Activated CD4-positive, alpha-beta T cell treated with anti-CD3 and anti-CD28 coated beads, Interleukin-2, amount 50 U/mL, for 1 hour (primary cell): ENCODE data around the gene STING1.
A peak's percentile ranks its signal among the peaks of the same experiment; 100 is the strongest.
"Not testable (repeated sequence)": the region's sequence is repeated elsewhere in the genome, so short reads cannot be mapped to it uniquely, and the experiment has no call there.

Source experiments
- DNase-seq: peaks from one replicate; pipeline ENCODE4 v3.0.0-alpha.2; 2020

STING1 gene

DNA sequence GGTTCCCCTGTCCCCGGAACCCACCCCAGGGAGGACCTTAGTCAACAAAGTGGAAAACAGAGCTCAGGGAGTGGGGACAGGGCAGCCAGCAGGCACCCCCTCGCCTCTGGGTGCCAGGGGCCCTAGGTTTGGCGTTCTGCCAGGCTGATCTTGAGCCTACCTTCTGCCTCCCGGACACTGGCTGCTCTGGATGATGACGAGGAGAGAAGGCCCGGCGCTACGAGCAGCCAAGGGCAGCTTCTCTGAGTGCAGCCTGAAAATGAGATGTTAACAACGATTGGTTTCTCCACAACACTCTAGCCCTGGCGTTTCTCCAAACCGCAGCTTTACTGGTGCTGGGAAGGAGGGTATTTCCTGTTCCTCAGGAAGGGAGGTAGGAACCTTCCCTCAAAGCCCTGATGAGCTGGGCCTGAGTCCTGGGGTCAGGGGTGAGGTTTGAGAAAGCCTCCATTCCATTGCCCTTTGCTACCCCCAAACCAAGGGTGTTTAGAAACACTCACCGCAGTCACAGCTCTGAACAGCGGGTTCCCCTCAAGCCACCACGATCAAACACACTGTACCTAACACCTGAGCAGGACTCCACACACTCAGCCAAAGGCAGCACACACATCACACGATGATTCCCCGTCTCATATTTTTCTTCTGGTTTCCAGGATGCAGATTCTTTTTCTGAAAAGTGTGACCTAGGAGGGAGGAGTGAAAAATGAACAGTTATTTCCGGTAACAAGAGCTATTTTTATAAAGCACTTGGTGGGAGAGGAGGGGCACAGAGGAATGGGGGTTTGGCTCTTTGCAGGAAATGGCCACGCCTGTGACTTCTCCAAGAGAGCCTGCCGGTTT, at the start of gene STING1:
Gene STING1 (minus strand): TSS at position 709 of the 840 bp plus-strand sequence. CDS start 1,054 bp downstream, outside the sequence.
- peak; percentile 53 for DNase-seq

DNA sequence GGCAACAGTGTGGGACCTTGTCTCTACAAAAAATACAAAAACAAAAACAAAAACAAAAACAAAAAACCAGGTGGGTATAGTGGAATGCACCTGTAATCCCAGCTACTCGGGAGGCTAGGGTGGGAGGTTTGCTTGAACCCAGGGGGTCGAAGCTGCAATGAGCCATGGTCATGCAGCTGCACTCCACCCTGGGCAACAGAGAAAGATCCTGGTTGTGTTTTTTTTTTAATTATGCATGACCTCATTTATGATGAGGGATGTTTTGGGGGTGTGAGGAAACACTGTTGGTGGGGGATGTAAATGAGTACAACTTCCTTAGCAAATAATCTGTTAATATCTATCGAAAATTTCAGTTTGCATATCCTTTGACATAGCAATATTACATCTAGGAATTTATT, 49.2 kb upstream of the STING1 start:
- no peak for DNase-seq

DNA sequence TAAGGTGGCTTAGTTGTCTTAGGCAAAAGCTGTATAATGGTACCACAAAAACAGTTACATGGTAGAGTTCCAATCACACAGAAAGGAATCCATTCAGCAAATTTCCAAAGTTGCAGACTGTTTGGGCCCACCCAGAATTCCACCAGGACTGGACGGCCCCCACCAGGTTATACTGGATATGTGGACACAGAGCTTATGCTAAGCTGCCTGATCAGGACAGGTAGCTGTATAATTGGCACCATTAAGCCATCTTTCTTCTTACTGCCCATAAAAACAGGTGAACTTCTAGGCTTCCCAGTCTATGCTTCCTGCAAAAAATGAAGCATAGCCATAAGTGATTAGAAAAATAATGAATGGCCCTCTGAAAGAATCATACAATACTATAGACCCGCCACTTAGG, 47.5 kb upstream of the STING1 start:
- DNase-seq = not testable (repeated sequence)

DNA sequence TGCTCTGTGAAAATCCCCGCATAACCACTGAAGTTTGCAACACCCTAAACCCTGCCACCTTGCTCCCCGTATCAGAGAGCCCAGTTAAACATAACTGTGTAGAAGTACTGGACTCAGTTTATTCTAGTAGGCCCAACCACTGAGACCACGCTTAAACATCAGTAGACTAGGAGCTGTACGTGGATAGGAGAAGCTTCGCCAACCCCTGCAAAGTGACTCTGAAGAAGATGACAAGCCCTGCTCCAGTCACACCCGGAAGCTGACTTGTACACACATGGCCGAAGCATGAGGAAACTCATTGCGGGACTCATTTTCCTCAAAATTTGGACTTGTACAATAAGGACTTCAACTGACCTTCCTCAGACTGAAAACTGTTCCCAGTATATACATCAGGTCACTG, 46.1 kb upstream of the STING1 start:
- DNase-seq = not testable (repeated sequence)

DNA sequence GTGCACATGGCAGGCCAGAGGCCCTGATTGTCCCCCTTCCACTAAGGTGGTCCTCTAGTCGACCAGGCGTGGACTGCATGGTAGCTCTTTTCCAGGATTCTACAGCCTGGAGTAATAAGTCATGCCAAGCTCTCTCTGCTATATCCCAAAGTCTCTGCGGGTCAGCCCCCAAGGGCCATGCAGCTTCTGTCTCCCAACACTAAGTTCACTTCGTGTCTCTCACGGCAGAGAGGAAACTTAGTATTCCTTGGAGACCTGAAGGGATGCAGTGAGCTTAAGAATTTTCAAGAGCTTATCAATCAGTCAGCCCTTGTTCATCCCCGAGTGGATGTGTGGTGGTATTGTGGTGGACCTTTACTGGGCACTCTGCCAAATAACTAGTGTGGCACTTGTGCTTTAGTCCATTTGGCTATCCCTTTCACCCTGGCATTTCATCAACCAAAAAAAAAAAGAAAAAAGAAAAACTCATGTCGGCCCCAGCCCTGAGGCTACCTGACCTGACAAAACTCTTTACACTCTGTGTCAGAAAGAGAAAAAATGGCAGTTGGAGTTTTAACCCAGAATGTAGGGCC, 45.4 kb upstream of the STING1 start:
- DNase-seq = not testable (repeated sequence)

DNA sequence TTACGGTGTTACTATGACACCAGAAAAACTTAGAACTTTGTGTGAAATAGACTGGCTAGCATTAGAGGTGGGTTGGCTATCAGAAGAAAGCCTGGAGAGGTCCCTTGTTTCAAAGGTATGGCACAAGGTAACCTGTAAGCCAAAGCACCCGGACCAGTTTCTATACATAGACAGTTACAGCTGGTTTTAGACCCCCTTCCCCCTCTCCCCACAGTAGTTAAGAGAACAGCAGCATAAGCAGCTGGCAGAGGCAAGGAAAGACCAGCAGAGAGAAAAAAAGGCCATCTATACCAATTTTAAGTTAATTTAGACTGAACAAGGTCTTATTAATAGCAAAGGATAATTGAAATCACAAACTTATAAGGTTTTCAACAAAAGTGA, 44.5 kb upstream of the STING1 start:
- not testable (repeated sequence) for DNase-seq

DNA sequence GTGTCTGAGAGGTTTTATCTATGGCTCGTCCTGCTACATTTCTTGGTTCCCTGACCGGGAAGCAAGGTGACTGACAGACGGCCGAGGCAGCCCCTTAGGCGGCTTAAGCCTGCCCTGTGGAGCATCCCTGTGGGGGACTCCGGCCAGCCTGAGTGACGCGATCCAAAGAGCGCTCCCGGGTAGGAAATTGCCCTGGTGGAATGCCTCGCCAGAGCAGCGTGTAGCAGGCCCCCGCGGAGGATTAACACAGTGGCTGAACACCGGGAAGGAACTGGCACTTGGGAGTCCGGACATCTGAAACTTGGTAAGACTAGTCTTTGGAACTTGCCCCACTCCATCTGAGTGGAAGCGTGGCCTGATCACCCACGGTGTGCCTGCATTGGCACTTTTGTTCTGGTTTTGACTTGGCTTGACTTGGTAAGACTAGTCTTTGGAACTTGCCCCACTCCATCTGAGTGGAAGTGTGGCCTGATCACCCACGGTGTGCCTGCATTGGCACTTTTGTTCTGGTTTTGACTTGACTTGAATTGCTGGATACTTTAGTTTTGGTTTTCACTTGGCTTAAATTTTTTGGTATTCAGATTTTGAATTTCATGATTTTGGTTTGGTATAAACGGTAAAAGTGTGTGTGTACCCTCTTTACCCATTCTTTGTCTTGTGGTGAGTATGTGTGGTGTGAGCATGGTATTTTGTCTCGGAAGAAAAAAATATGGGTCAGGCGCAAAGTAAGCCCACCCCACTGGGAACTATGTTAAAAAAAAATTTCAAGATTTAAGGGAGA, 43.9 kb upstream of the STING1 start:
- not testable (repeated sequence) for DNase-seq

DNA sequence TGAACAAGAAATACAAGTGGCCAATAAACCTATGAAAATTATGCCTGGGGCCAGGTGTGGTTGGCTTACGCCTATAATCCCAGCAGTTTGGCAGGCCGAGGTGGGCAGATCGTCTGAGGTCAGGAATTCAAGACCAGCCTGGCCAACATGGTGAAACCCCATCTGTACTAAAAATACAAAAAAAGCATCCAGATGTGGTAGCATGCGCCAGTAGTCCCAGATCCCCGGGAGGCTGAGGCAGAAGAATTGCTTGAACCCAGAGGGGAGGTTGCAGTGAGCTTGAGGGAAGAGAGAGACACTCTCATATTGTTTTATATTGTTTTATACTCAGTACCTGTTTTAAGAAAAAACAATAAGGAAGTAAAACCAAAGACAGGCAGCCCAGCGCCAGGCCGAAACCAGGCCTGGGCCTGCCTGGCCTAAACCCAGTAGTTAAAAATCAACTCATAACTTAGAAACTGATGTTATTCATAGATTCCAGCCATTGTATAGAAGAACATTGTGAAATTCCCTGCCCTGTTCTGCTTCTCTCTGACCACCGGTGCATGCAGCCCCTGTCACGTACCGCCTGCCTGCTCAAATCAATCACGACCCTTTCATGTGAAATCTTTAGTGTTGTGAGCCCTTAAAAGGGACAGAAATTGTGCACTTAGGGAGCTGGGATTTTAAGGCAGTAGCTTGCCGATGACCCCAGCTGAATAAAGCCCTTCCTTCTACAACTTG, 43.2 kb upstream of the STING1 start:
- not testable (repeated sequence) for DNase-seq

DNA sequence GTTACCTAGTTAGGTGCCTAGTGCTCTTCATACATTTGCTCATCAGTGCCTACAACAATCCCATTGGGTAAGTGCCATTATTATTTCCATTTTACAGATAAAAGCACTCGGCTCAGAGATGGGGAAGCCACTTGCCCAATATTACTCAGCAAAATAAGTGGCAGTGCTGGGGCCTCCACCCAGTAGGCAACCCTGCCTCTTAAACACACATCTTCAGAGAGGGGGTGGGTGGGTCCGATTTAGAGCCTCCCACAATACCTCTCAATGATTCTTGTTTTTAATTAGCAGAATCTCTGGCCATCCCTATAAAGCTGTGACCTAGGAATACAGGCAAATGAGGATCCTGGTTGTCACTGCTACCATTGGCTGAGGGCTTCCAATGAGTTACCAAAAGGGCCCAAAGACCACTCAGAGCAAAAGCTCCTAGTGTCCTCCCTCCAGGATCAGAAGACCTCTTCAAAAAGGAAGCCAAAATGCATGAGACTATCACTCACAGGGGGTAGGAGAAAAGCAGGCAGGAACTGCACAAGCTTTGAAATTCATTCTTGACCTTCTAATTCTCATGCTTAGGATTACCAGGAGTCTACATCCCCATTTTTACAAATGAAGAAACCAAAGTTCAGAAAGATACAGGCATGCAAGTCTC, 42.5 kb upstream of the STING1 start:
- DNase-seq = no peak

DNA sequence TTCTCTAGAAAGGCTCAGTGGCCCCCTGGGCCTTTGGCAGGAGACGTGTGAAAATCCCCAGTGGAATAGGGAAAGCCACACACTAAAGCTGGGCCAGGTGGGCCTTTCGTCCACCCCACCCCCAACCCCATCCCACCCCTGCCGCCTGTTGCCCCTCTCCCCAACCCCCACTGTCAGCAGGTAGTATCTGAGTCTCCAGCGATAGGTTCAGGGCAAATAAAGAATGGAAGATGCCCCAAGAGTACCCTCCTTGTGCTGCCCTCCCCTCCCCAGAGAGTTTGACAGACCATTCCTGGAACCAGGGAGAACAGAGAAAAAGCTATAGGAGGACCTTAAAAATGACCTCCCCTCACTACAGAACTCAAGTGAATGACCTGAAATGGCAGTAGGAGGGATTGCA, 41.9 kb upstream of the STING1 start:
- DNase-seq = no peak

DNA sequence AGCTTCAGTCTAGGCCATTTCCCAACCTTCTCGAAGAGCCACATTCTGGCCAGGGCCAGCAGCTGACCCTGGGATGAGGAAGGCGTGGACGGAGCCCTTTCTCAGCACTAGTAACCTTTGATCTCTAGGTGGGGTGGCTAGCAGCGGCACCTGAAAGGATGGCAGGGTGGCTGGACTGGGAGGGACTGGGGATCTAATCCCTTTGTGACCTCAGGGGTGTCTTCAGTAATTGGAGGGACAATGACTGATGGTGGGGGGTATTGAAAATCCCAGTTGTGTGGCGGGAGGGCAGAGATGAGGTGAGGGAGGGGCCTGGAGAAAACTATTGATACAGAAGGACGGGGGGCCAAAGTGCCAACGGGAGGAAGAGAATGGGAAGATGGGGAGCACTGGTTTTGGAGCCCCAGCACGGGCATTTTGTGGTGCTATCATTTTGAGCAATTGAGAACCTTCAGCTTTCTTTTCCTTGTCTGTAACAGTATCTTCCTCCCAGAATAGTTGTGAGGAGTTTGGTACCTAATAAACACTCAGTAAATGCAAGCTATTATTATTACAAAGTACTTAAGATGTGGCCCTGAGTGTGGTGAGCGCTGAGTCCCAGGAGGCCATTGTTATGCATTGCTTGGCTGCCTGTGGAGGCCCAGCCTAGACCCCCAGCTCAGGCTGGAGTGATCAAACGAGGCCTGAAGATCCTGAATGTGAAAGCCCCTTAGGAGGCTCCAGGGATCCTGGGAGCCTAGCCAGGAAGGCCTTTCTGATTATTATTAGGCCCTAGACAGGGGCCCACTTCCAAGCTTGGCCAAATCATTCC, 41.3 kb upstream of the STING1 start:
- no peak for DNase-seq

DNA sequence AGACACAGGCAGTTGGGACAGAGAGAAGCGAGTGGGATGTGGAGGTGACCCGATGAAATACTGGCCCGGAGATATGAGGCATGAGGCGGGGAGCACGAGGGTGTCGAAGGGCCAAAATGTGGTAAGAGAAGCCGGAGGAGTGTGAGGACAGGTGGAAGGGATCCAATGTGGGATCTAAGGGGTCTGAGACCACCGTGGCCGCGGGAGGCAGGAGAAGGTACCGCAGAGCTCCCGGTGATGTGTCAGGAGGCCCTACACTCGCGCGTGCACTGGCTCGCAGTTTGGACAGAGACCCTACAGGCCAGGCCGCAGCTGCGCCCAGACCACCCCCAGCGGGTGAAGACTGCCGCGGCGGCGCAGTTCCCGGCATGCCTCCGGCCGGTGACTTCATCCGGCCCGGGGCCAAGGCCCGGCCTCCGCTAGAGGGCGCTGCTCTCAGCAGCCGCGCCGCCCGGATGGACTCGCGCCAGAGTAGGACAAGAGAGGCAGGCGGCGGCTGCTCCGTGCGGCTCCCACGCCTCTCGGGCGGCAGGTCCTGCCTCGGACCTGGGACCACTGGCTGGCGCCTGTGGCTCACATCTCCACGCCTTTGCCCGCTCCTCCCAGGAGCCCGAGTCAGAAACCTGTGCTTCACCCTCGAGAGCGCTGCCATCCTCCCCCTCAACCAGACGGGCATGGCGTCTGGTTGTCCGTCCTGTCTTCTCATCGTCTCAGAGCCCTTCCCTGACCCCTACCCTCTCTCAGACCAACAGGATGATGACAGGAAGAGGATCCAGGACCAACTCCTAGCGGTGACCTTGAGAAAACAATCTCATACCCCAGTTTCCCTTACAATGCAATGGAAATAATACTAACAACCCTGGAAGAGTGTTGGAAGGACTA, 35.4 kb upstream of the STING1 start:
- peak; percentile 89 for DNase-seq

DNA sequence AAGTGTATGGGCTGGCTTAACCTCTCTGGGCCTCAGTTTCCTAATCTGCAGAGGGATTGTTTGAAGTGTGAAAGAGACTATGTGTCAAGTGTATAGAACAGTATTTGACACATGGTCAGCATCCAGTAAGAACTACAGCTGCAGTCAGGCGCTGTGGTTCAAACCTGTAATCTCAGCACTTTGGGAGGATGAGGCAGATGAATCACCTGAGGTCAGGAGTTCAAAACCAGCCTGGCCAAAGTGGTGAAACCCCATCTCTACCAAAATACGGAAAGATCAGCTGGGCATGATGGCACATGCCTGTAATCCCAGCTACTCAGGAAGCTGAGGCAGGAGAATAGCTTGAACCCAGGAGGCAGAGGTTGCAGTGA, 31.9 kb upstream of the STING1 start:
- no peak for DNase-seq

DNA sequence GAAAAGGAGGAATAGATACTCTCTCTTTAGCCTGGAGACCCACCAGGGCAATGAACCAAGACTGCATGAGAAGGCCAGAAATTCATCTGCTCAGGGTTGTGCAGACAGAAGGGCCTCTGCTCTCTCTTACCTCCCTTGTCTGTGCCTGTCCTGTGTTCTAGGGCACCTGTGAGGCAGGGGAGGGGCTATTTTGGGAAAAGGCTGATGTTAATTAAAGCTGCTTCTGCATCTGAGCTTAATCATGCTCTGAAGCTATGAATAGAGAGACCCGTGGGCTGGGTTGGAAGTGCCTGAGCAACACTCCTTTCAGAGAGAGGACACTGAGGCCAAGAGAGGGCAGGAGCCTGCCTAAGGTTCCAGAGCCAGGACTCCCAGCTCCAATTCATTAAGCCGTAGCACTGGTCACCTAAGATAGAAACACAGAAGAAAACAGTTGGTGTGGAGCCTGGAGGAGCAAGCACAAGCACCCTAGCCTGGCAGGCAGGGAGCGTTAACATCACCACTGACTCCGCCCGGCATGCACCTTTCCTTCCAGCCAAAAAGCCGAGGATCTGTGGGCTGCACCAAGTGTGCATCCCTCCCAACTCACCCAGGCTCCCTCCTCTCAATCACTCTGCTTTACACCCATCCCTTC, 31.4 kb upstream of the STING1 start:
- no peak for DNase-seq

DNA sequence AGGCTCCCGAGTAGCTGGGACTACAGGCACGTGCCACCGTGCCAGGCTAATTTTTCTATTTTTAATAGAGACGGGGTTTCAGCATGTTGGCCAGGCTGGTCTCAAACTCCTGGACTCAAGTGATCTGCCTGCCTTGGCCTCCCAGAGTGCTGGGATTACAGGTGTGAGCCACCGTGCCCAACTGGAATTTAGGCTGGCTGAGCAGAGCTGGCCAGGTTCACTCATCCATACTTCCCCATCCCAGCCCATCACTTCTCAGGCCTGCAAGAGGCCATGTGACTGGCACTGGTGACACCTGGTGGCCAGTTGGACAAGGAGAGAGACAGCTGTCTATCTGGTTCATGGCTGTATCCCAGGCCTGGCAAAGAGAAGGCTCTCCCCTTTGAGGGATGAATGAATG, 30.9 kb upstream of the STING1 start:
- peak; percentile 78 for DNase-seq

DNA sequence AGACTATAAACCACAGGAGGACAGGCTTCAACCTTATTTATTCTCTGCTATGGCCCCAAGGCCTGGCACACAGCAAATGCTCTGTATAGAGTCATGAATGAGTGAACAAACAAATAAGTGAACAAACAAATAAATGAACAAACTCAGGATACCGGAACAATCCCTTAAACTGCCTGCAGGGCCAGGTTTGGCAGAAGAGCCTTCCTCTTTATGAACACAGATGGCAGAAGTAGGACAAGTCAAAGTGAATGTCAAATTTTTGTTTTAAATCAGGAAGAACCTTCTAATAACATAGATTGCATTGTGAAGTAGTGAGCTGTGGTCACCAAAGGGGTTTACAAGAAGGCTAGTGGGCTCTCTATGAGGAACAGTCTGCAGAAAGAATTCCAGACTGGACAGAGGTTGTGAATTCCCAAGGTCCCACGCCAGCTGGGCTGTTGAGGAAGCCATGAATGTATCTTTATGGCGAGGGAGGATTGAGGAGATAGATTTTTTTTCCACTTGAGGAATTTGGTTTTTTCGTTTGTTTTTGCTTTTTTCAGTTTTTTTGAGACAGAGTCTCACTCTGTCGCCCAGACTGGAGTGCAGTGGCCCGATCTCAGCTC, 30.3 kb upstream of the STING1 start:
- no peak for DNase-seq

DNA sequence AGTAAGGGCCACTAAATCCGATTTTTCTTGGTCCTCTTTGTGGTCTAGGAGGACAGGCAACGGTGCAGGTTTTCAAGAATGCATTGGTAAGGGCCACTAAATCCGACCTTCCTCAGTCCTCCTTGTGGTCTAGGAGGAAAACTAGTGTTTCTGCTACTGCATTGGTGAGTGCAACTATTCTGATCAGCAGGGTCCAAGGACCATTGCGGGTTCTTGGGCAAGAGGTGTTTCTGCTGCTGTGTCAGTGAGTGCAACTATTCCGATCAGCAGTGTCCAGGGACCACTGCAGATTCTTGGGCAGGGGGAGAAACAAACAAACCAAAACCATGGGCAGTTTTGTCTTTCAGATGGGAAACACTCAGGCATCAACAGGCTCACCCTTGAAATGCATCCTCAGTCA, 22.2 kb upstream of the STING1 start:
- not testable (repeated sequence) for DNase-seq

DNA sequence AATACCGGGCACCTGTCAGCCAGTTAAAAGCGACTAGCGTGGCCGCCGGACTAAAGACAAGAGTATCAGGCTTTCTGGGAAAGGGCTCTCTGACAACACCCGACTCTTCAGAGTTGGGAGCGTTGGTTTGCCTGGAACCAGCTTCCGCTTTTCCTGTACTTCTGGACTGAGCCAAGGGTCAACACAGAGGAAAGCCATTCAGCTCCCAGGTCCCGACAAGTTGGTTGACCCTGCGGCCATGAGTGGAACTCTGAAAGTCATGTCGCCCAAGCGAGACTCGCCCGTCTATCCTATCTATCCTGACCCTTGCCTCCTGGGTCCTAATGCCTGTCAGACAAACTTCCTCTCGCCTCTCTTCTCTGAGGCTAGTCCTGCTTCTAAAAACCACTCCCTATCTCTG, 21.3 kb upstream of the STING1 start:
- DNase-seq = not testable (repeated sequence)

DNA sequence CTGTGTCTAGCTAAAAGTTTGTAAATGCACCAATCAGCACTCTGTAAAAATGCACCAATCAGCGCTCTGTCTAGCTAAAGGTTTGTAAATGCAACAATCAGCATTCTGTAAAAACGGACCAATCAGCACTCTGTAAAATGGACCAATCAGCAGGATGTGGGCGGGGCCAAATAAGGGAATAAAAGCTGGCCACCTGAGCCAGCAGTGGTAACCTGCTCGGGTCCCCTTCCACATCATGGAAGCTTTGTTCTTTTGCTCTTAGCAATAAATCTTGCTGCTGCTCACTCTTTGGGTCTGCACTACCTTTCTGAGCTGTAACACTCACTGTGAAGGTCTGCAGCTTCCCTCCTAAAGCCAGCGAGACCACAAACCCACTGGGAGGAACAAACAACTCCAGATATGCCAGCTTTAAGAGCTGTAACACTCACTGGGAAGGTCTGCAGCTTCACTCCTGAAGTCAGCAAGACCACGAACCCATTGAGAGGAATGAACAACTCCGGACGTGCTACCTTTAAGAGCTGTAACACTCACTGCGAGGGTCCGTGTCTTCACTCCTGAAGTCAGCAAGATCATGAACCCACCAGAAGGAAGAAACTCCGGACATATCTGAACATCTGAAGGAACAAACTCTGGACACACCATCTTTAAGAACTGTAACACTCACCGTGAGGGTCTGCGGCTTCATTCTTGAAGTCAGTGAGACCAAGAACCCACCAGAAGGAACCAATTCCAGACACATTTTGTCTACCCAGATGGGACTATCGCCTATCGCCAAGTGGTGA, 20.7 kb upstream of the STING1 start:
- not testable (repeated sequence) for DNase-seq
